GM21528 (cell line): Measurements from ENCODE around the gene PGM2L1.
"Not testable (repeated sequence)": the region's sequence is repeated elsewhere in the genome, so short reads cannot be mapped to it uniquely, and the experiment has no call there.

Experiments
- ATAC-seq: cut with Tn5 transposase; IDR thresholded peaks from one replicate; pipeline ENCODE4 v1.9.1; 2021; ENCODE audit warnings: mild to moderate bottlenecking, moderate library complexity; ENCODE audit not compliant: unreplicated experiment, low FRiP score

Gene PGM2L1

GRCh38 chr11:74403607-74404321 lies 5.5 kb upstream of the PGM2L1 start:
- ATAC-seq, result no peak

DNA sequence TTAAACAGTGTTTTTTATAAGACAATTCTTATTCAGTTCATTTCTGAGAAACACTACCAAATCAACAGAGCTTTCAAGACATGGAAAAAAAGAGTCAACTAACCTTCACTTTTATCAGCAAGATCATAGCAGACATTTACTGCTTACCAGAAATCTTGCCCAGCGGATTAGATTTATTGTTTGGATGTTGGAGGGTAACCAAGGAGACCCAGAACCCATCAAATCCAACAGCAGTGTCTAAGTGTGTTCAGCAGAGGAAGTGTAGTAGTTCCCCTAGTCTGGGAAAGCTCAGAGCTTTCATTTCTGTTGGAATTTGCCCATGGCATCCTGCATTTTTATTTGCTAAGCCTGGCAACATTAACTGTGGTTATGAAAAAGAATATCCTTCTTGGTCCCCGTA lies 2.4 kb upstream of the PGM2L1 start:
- no peak for ATAC-seq

GRCh38 chr11:74397501-74398243 lies 561 bp downstream of the PGM2L1 start:
- ATAC-seq, result peak; percentile 18

DNA sequence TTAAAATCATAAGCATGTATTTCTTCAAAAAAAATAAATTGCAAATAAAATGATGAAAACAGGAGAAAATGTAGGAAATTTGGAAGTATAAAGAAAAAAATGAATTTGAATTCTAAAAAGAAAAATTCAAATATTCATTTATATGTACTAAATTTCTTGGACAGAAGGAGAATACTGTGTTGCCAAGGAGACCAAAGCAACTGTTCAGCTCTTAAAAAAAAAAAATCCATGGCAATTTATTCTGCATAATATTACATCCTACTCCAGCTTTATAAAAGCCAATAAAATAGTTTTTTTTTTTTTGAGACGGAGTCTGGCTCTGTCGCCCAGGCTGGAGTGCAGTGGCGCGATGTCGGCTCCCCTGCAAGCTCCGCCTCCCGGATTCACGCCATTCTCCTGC lies 6.0 kb downstream of the PGM2L1 start:
- no peak for ATAC-seq

DNA sequence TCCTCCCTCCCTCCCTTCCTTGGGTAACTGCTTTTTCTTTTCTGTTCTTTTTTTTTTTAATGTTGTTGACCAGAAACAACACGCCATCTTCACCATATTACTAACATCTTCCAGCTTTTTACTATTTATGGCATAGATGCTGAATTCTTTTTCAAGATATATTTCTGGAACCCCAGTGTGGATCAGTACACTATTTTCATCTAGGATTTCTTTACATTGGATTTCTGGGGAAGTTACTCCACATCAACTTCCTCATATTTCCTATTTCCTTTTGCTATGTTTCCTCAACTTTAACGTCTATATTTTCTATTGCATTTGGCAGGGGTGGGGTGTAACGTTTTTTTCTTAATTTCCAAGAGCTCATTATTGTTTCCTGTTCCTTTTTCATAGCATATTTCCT lies 7.0 kb downstream of the PGM2L1 start:
- no peak for ATAC-seq

DNA sequence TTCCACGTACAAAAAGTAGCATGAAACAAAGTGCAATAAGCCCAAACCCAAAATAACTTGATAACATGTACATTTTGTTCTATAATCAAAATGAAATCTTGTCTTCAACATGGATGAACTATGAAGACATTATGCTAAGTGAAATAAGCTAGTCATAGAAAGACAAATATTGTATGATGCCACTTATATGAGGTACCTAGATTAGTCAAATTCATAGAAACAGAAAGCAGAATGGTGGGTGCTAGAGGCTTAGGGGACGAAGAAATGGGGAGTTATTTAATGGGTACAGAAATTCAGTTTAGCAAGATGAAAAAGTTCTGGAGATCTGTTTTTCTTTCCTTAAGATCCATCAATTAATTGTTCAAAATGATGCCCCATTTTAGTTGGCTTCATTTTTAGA lies 7.5 kb downstream of the PGM2L1 start:
- no peak for ATAC-seq

- no peak for ATAC-seq
Measured at GRCh38 chr11:74388678-74389327, 9.4 kb downstream of the PGM2L1 start.

DNA sequence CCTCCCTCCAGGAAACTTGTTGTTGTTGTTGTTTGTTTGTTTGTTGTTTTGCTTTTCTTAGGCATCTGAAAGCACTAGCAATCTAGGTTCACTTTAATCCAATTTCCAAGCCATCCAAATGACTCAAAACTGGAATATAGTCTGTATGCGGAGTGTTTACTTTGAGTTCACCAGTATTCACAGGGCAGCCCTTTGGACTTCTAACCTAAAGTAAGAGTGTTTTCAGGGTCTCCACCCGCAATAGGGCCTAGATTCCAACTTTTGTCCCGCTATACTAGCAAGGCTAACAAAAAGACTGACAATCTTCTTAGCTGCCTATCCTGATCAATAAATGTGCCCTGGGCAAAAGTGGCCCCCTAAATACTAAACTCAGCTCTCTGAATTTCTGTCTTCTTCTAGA lies 13.6 kb downstream of the PGM2L1 start:
- no peak for ATAC-seq

DNA sequence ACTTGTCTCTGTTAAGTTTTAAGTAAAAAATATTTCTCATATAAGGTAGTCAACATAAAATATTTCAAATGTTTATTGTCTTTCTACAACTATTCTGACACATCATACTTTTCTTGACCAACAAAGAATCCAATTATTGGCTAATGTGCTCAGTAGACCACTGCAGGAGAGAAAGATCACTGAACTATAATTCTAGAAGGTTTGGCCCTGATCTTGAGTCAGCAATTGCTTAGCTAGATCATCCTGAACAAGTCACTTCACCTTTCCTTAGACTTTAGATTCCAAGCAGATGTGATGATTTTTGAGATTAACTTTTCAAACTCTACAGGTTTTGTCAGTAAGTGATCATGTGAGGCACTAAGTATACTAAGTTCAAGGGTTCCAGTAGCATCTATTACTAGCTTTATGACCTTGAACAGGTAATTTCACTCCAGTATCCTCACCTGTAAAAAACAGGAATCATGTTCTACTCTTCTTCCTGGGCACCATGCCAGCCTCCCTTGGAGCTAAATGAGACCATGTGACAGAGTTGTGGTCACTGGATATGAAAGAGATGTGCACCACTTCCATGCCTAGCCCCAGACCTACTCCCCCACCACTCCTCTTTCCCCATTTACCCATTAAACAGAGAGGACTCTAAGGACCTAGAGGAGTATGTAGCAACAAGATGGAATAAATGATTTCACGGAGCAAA lies 17.3 kb downstream of the PGM2L1 start:
- ATAC-seq, result no peak

- ATAC-seq, result no peak
Measured at GRCh38 chr11:74377689-74378088, 20.5 kb downstream of the PGM2L1 start.

- ATAC-seq, result no peak
Measured at GRCh38 chr11:74373382-74373781, 24.9 kb downstream of the PGM2L1 start.

DNA sequence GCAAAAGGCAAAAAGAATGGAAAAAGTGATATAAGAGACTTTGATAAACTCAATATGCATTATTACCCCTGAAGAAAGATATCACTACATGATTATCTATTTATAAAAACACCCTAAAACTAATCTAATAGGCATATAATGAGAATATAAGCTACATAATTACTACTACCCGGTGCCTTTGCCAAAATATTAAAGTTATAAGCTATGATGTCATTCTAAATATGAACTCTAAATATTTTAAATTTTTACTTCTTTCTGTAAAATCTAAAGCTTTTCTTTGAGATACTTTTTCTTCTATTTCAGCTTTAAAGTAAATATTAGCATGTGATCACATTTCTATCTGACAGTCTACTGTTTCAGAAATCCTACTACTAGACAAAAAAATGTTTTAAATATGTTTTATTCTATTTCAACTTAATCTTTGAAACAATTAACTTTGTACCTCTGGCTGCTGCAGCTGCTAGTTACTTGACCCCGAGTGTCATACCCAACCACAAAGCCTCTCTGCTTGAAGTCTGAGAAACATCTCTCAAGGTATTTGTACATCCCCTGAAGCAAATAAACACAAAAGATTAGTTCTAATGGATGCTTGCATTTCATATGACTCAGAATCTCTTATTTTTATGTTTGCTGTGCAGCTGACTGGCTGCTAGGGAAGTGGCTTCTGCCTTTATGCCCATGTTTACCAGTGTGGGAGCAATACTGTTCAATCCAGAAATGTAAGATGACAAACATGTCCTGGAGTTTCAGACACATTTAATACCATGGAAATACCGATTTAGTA lies 26.8 kb downstream of the PGM2L1 start:
- ATAC-seq, result no peak

- no peak for ATAC-seq
Measured at GRCh38 chr11:74370123-74370522, 28.1 kb downstream of the PGM2L1 start.

DNA sequence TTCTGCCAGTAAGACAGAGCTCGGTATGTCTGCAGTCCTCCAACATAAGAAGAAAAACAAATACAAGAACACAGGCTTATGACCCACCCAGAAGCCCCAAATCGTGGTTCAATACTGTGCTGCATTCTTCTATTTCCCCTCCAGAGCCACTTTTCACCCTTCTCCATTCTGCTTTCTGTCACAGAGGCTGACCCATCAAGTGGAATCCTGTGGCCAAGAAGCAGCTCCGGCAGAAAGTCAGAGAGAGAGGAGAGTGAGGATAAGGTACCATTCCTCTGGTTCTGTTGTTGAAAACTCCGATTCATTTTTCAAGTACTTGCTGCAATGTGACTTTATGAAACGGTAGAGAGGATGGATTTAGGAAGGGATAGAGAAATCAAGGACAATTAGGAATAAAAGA lies 30.4 kb downstream of the PGM2L1 start:
- no peak for ATAC-seq

- ATAC-seq, result no peak
Measured at GRCh38 chr11:74366576-74366975, 31.7 kb downstream of the PGM2L1 start.

GRCh38 chr11:74365805-74366204 lies 32.4 kb downstream of the PGM2L1 start:
- ATAC-seq, result not testable (repeated sequence)

- ATAC-seq, result no peak
Measured at GRCh38 chr11:74357449-74357848, 40.8 kb downstream of the PGM2L1 start.

- no peak for ATAC-seq
Measured at GRCh38 chr11:74355626-74356025, 42.6 kb downstream of the PGM2L1 start.

DNA sequence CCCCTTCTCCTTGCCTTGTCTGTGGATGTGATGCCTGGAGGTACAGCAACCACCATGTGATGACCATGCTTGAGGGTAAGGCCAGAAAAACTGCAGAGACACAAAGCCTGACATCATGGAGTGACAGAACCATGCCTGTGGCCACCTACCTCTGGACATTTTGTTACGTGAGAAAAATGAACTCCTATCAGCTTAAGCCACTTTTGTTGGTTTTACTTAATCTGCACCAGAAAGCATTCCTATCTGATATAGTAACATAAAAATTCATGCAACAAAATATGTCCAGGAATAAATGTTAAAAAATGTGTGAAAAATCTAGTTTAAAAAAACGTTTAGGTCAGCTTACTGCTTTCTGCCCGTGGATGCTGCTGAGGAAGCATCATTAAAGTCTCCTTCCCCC lies 44.2 kb downstream of the PGM2L1 start:
- ATAC-seq, result no peak

DNA sequence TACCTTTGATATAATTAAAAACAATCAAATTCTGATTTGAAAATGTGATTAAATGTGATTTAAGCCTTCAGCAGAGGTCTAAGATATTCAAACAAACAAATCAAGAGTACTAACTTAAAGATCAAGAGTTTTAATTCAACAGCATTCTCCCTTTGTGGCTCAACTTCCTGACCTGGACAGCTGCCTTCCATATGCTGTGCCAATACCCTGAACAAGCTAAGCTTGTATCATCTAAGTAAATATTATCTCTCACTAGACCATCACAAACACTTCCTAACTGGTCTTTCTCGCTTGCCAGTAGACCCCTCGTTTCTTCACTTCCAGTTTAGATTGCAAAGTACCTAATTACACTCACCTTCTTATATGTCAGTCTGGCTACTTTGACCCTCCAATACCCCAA lies 50.9 kb downstream of the PGM2L1 start:
- ATAC-seq, result no peak
